Frontal cortex (tissue), 4 donors: ENCODE measurements around the gene BPI. TPM values are rescaled to one million over a fixed set of nuclear protein-coding genes. Genes with fewer than 3 reads are reported as not detected.
"Not testable (repeated sequence)": the region's sequence is repeated elsewhere in the genome, so short reads cannot be mapped to it uniquely, and the experiment has no call there.

Experiments
- DNase-seq, 2 donors: peaks; one replicate each; pipeline ENCODE4 v3.0.0; 2012; ENCODE audit warnings: low spot score in 2 of 2
- FAIRE-seq: peaks from 2 replicates; lab custom pipeline; 2012; peaks lifted over from hg19 to GRCh38; lab: Jason Lieb, UNC
- total RNA-seq: library from RNA; depleted of rRNA; stranded (reverse); fragments of >200 nt; gene quantifications from one replicate; pipeline ENCODE4 v1.2.3, GENCODE V29; 2014
- donor health status: control.
- donor health status: control.
- donor health status: control.

The BPI gene
- total RNA-seq, 1 donor from 2014 or later: under 0.01 TPM

- no peak for DNase-seq
- FAIRE-seq: no peak
Measured at GRCh38 chr20:38277285-38277684, 26.7 kb upstream of the BPI start.

- FAIRE-seq (no peak), DNase-seq (no peak)
Measured at GRCh38 chr20:38277691-38278090, 26.3 kb upstream of the BPI start.

GRCh38 chr20:38278131-38278530, 25.8 kb upstream of the BPI start:
- FAIRE-seq (no peak), DNase-seq (no peak)

GRCh38 chr20:38278763-38279162, 25.2 kb upstream of the BPI start:
- no peak for DNase-seq
- FAIRE-seq: no peak

GRCh38 chr20:38281176-38281915, 22.6 kb upstream of the BPI start:
- not testable (repeated sequence) for DNase-seq, FAIRE-seq

GRCh38 chr20:38283236-38283635, 20.7 kb upstream of the BPI start:
- DNase-seq (no peak), FAIRE-seq (no peak)

GRCh38 chr20:38284066-38284650, 19.8 kb upstream of the BPI start:
- not testable (repeated sequence) for FAIRE-seq, DNase-seq

- FAIRE-seq: no peak
- no peak for DNase-seq
Measured at GRCh38 chr20:38284893-38285444, 19.0 kb upstream of the BPI start.

- FAIRE-seq: no peak
- DNase-seq: peak; percentile 46 to 53
Measured at GRCh38 chr20:38286586-38287531, 17.1 kb upstream of the BPI start.

- no peak for FAIRE-seq
- no peak for DNase-seq
Measured at GRCh38 chr20:38290829-38291814, 12.8 kb upstream of the BPI start.

GRCh38 chr20:38291966-38292365, 12.0 kb upstream of the BPI start:
- no peak for DNase-seq
- no peak for FAIRE-seq

GRCh38 chr20:38293491-38294065, 10.4 kb upstream of the BPI start:
- no peak for DNase-seq
- no peak for FAIRE-seq

GRCh38 chr20:38294076-38294591, 9.8 kb upstream of the BPI start:
- FAIRE-seq: no peak

GRCh38 chr20:38295811-38296210, 8.1 kb upstream of the BPI start:
- no peak for DNase-seq
- FAIRE-seq: no peak

More at GRCh38 chr20:38294076-38294591, 9.8 kb upstream of the BPI start:
- DNase-seq: no peak

GRCh38 chr20:38296433-38296832, 7.5 kb upstream of the BPI start:
- FAIRE-seq: no peak
- DNase-seq: no peak

GRCh38 chr20:38297916-38298674, 5.9 kb upstream of the BPI start:
- no peak for DNase-seq
- FAIRE-seq: no peak

- no peak for FAIRE-seq
- DNase-seq: no peak
Measured at GRCh38 chr20:38298768-38299288, 5.1 kb upstream of the BPI start.

- DNase-seq (no peak), FAIRE-seq (no peak)
Measured at GRCh38 chr20:38299963-38300362, 4.0 kb upstream of the BPI start.
